Inflammatory macrophage (primary cell): ENCODE results near the gene PACSIN2.

Source experiments
- DNase-seq, 2 donors: peaks; one replicate each; pipeline ENCODE4 v3.0.0-alpha.2; 2020 to 2022

The PACSIN2 gene

DNA sequence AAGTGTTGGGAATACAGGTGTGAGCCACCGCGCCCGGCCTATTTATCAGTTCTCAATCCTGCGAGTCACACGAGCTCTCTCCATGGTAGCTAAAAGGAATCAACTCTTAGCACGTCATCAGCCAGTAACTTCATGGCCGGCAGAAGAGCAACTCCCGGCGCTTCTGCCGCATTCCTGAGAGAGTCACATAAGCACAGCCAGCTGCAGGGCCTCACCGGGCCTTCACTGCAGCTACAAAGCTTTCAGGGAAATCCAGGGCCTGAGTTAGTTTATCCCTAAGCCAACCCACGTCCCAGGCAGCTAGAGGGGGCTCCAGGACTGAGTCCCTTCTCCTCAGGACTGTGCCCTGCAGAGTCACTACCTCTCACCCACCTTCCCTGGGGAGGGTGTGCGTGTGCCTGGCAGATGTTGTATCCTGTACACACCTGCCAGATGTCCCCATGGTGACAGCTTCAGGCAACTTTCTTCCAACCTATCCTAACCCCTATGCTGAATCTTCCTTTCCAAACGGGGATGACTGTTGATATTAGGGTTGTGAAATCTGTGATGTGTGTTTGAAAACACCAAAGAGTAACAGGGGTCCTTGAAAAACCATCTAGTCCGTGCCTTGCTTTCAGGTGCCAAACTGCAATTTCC, 112.0 kb downstream of the PACSIN2 start:
- DNase-seq, result no peak

DNA sequence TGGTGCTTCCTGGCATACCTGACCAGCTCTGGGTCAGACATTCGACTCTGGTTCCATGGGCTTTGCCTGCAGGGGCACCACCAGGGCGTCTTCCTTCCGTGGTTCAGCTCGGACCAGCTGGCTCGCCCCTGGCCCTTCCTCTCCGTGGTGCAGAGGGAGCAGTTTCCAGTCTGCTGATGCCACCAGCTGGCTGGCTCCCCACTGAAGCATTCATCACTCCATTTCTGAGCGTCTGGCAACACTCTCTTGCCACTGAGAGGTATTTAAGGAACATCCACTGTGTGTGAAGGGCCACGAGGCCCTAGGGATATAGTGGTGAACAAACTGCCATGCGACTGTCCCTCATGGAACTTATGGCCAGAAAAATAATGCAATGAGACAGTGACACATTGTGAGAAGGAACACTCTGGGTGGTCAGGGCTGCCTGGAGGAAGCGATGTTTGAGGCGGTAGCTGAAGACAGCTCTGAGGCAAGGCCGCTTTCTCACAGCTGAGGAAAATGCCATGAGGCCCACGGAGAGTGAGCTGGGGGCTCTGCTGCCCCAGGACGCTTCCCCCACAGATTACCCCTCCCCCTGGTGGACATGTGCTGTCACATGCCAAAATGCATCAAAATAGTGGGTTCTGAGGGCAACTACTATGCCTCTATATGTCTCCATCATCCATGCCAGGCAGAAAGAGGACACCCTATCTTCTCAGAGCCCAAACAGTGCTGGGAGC, 113.0 kb downstream of the PACSIN2 start:
- no peak for DNase-seq

- DNase-seq, result no peak
Measured at GRCh38 chr22:42897960-42898359, 117.0 kb downstream of the PACSIN2 start.

DNA sequence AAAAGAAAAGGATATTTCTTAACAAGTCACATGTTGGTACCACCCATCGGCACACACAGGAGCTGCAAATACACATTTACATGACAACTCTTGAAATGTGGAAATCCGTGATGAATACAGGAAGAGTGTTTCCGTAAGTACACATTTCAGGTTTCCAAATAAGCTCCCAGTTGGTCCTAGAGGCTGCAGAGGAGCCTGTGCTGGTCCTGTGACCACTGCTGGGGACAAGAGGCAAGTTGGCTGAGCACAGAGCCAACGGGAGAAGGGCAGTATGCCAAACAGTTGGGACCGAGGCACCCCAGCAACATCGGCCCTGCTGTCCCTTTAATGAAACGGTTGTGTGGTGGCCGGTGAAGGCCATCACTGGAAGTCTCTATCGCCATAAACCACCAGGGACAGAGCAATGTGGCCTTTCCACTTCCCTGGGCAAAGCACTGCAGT, 119.4 kb downstream of the PACSIN2 start:
- peak; percentile 70 to 85 for DNase-seq

DNA sequence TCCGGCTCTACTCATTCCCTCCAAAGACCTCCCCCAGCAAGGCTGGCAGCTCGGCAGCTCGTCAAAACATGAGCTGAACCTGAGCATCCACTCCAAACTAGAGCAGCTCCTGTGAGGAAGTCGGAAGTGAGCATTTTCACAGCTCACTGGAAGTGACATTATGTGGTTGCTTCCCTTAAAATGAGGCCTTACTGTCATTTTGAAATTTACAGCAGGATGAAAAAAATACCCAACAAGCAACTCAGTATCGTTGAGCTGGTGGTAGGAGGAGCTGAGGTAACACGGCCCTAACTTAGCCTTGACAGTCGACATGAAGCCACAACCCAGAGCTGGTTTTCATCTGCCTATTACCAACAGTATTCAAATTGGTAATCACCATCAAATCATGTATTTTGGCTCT, 119.9 kb downstream of the PACSIN2 start:
- peak; percentile 78 to 83 for DNase-seq

- DNase-seq, result no peak
Measured at GRCh38 chr22:42893371-42894150, 121.4 kb downstream of the PACSIN2 start.

DNA sequence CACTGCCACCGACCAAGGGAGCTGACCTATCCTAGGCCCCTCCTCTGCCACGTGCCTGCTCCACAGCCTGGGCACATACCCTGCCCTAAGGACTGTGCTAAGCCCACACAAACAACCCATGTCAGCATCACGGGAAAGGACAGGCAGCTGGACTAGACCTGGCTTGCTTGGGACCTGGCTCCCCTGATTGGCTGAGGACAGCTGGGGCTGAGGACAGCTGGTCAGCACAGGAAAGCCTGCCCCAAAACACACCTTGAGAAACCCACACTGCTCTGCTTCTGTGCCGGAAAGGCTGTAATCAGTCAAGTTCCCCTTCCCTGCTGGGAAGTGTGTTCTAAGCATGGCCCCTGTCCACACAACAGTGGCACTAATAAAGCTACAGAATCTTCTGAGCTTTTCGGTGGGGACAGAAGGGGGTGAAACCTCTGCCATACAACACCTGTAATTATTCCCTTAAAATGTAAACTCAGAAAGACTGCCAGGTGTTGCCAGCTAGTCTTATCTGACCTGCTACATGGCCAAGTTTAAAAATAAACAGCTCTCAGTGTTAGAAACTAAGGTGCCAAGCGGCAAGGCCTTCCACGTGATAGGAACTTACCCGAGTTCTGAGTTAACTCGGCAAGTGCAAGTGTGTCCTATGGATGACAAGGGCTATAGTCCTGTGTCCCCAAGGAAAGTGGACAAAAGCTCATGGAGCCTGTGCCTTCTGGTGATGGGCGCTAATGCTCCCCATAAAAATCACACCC, 122.2 kb downstream of the PACSIN2 start:
- peak; percentile 51 to 57 for DNase-seq

GRCh38 chr22:42892156-42892555, 122.8 kb downstream of the PACSIN2 start:
- peak in 1 of 2 donors; percentile 26 for DNase-seq

DNA sequence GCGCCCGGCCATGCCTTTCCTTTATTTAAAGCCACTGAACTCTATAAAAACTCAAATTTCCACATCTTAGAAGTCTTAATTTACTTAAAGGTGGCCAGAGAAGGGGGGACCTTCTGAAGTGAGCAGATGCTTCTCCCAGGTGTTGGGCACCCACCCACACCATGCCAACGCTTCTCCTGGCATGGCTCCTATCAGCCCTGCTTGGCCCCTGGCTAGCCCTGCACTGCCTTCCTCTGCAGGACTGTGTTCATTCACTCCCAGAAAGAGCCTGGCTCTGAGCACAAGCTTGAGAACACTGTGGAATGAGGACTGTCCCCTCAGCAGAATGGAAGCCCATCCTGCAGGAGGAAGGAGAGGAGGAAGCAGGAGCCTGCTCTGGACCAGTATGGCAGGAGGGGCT, 123.3 kb downstream of the PACSIN2 start:
- no peak for DNase-seq

GRCh38 chr22:42891008-42891407, 123.9 kb downstream of the PACSIN2 start:
- no peak for DNase-seq

DNA sequence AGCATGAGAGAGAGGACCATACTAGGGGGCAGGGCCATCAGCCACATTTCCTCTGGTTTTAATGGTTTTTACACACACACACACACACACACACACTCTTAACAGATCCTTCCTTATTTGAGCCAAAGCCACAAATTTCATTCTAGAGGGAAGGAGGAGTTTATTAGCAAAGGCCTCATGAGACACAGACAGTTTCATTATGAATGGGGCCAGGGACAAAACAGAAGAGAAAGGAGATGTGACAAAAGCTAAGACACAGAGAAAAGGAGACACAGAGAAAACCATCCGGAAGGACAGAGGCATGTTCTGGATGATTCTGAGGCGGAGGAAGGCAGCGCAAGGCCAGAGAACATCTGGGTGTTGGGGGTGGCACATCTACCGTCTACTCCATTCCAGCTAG, 125.6 kb downstream of the PACSIN2 start:
- DNase-seq, result peak; percentile 80 to 95

DNA sequence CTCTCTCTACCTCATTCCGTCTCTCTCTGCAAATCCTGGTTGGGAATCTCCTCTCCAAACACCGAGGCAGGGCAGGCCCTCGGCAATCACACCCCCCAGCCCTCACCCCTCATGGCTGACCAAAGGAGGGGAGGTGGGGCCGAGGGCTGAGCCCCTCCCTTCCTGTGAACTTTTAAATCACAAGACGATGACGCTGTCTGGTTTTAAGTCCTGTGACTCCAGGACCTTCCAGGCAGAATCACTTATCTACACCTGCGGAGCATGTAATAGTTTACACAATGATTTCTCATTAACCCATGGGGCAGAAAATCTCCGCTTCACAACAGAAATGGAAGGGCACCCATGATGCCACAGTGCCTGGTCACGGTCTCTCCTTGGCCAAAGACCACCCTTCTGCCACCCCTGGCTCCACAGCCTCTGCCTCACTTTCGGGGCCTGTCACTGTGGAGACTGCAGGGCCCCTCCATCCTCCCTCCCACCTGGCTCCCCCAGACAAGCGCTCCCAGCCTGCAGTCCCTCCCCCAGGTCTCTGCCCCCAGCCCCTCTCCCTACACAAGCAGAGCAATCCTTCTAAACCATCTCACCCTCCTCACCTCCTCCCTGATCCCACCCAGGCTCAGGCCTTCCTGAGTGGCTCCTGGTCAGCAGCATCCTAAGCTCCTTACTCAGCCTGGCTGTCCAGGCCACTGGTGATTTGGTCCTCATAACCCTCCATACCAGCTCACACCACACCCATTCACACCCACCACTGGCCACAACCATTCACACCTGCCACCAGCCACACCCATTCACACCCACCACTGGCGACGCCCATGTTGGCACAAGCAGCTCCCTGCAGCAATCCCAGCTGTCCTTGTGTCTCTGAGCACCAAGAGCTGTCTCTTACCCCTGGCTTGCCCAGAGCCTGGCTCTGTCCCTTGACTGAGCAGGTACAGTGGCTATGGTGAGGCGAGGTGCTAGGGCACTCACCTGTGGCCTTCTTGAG, 127.1 kb downstream of the PACSIN2 start:
- no peak for DNase-seq

- no peak for DNase-seq
Measured at GRCh38 chr22:42887120-42887519, 127.8 kb downstream of the PACSIN2 start.

DNA sequence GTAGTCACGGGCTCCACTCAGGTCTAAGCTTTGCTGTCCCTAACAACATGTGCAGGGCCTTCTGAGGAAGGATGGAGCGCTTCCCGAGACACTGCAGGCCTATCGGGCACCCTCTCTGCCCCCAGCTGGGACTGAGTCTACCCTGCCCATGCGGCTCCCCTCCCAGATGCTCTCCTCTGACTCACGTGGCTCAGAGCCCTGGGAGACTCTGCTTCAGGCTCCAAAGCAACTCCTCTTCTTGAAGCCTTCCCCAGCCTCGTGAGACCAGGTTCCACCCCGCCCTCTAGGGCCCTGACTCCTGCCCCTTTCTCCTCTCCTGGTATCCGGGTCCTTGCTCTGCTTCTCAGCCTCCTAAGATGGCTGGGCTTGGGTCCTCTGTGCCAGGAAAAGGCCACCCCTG, 129.5 kb downstream of the PACSIN2 start:
- no peak for DNase-seq

GRCh38 chr22:42884616-42885375, 130.2 kb downstream of the PACSIN2 start:
- no peak for DNase-seq

DNA sequence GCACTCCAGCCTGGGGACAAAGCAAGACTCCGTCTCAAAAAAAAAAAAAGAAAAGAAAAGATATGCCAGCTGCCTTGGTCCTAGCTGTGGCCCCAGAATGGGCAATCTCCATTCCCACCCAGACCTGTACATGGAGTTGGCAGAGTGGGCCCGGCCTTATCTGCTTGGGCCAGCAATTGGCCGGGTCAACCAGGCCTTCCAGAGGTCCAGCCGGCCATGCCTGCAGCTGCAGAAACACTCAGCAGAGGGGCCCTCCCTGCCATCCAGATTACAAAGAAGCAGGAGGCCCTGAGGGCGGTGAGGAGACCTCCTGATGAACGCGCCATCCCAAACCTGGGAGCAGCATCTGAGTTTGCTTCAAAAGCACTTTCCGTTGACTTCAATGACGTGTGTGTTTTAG, 131.0 kb downstream of the PACSIN2 start:
- DNase-seq, result no peak

DNA sequence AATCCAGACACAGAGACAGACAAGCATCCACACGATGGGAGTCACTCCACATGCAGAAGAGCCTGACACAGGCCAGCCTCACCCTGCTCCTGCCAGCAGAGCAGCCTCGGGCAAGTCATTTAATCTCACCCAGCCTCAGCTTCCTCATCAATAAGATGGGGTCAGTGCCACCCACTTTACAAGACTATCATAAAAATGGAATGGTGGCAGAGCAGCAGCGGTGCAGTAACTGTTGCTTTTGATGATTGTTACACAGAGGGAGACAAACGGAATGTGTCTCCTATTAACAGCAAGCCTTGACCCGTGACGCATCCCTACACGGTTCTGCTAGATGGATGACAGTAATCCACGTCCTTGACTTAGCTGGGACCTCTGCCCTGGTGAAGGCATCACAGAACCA, 131.8 kb downstream of the PACSIN2 start:
- DNase-seq, result no peak

GRCh38 chr22:42881982-42882656, 132.8 kb downstream of the PACSIN2 start:
- DNase-seq, result no peak

GRCh38 chr22:42881298-42881697, 133.7 kb downstream of the PACSIN2 start:
- DNase-seq, result no peak

GRCh38 chr22:42880815-42881214, 134.1 kb downstream of the PACSIN2 start:
- DNase-seq, result no peak
